Measurements from ENCODE around the gene KLHL25. TPM values are rescaled to one million over a fixed set of nuclear protein-coding genes. Genes with fewer than 3 reads are reported as not detected.

Gene KLHL25, protein sequence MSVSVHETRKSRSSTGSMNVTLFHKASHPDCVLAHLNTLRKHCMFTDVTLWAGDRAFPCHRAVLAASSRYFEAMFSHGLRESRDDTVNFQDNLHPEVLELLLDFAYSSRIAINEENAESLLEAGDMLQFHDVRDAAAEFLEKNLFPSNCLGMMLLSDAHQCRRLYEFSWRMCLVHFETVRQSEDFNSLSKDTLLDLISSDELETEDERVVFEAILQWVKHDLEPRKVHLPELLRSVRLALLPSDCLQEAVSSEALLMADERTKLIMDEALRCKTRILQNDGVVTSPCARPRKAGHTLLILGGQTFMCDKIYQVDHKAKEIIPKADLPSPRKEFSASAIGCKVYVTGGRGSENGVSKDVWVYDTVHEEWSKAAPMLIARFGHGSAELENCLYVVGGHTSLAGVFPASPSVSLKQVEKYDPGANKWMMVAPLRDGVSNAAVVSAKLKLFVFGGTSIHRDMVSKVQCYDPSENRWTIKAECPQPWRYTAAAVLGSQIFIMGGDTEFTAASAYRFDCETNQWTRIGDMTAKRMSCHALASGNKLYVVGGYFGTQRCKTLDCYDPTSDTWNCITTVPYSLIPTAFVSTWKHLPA
- total RNA-seq (2014; rRNA removed; shearing (Covaris generic)) = 2.5 and 7.1 TPM in 2 replicates
- 0.95 and 2.0 TPM in 2 replicates for polyA plus RNA-seq (2016; fragmentation: Nextera tagmentation; extraction: Ambion mirVana)

DNA sequence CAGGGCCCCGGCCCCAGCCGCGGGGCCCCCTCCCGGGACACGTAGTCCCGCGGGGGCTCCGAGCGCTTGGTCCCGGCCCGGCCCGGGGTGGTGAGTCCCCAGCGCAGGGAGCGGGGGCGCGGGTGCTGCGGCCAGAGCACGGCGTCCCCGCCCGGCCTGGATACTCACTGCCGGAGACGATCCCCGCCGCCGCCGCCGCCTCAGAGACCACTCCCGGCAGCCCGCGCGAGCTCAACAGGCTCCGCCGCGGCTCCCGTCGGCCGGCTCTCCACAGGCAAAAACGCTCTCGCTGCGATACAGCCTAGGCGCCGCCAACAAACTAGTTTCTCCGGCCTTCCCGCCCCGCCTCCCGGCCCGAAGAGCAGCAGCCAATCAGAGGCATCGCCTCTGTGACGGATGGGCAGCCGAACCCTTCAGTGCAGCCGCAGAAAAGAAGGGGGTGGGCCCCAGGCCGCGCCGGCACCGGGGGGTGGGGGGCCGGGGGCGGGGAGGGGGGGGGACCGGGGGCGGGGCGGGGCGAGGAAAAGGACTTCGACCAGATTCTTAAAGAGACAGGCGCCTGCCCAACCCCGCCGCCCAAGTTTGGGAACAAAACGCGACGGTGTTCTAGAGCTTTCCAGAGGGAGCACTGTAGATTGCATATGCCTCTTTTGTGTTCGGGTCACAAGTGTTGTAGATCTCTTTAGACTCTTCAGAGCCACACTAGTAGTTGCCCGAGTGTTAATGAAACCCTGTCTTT is at the start of gene KLHL25:
Gene KLHL25 (minus strand): TSS at position 328 of the 739 bp plus-strand sequence. CDS start 25,115 bp downstream, outside the sequence.
- peak; percentile 97 for DNase-seq
- Histone ChIP-seq H2AFZ (peak within 1 kb of the TSS; percentile 98), H3K4me3 (peak within 1 kb of the TSS; percentile 90), H3K9me2 (ENCODE audit: insufficient read depth) (no peaks in the 10 kb centered on the region), H3K27ac (peak within 1 kb of the TSS; percentile 77), H3K36me3 (ENCODE audit: low read depth) (no peaks in the 10 kb centered on the region), H4K20me1 (ENCODE audit: insufficient read depth) (no peaks in the 10 kb centered on the region), H3K4me1 (ENCODE audit: insufficient read depth) (peaks cover 10% of the 10 kb centered on the region), H3F3A (ENCODE audit: insufficient read depth) (no peaks in the 10 kb centered on the region), H3K27me3 (replicated peaks; ENCODE audit: insufficient read depth) (no peaks in the 10 kb centered on the region), H3K9ac (peak within 1 kb of the TSS; percentile 85), H3K79me2 (ENCODE audit: insufficient read depth) (peaks cover 31% of the 10 kb centered on the region), H3K4me2 (ENCODE audit: unreplicated experiment) (peak within 1 kb of the TSS; percentile 94), H3K9me3 (ENCODE audit: low read depth) (no peaks in the 10 kb centered on the region)
- WGBS, 2 experiments (ENCODE audit: low coverage in 1 of 2, low lambda C conversion rate in 2 of 2, missing lambda C conversion rate in 2 of 2) = 1 to 2% methylated on average over 29 to 55 of the region's 71 CpGs
- in situ Hi-C loops (cut with MboI) = no loop called here
- TF ChIP-seq EZH2phosphoT487 (IDR thresholded peaks at IDR 0.05; ENCODE audit: insufficient read depth, low read depth) = no peak
- no peak for TF ChIP-seq EZH2 (IDR thresholded peaks at IDR 0.05; ENCODE audit: insufficient read depth, poor library complexity, severe bottlenecking)

DNA sequence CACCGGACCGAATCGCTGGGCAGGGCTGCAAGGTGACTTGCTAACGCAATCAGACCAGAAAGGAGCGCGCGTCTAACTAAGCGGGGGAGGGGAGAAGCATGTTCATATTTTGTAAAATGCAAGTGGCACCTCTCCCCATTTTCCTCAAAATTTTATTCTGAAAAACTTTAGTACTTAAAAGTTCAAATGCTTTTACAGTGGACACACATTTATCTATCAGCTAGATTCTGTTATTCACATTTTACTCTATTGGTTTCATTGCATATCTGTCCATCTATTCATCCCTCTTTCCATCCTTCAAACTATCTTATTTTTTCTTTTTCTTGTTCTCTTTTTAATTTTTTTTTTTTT is 46.1 kb upstream of the KLHL25 start:
- Histone ChIP-seq H2AFZ (peak overlapping the region; percentile 83), H3K4me1 (ENCODE audit: insufficient read depth) (no peaks in the 10 kb centered on the region), H4K20me1 (ENCODE audit: insufficient read depth) (no peaks in the 10 kb centered on the region), H3K27ac (no peak overlapping the region), H3K4me2 (ENCODE audit: unreplicated experiment) (peak overlapping the region; percentile 94), H3K79me2 (ENCODE audit: insufficient read depth) (no peaks in the 10 kb centered on the region), H3K27me3 (replicated peaks; ENCODE audit: insufficient read depth) (peaks cover 2% of the 10 kb centered on the region; the same call in 1 of the 2 replicates), H3K9me3 (ENCODE audit: low read depth) (no peaks in the 10 kb centered on the region), H3K9me2 (ENCODE audit: insufficient read depth) (no peaks in the 10 kb centered on the region), H3F3A (ENCODE audit: insufficient read depth) (no peaks in the 10 kb centered on the region), H3K4me3 (peak overlapping the region; percentile 71), H3K36me3 (ENCODE audit: low read depth) (no peaks in the 10 kb centered on the region), H3K9ac (peak overlapping the region; percentile 33; the same call in 1 of the 2 replicates)
- DNase-seq = no peak
- in situ Hi-C loops (cut with MboI) = no loop called here
- TF ChIP-seq EZH2 (IDR thresholded peaks at IDR 0.05; ENCODE audit: insufficient read depth, poor library complexity, severe bottlenecking) (no peak), EZH2phosphoT487 (IDR thresholded peaks at IDR 0.05; ENCODE audit: insufficient read depth, low read depth) (no peak)
- WGBS, 2 experiments (ENCODE audit: low coverage in 1 of 2, low lambda C conversion rate in 2 of 2, missing lambda C conversion rate in 2 of 2) = 1 to 5% methylated on average over 8 of the region's 8 CpGs

DNA sequence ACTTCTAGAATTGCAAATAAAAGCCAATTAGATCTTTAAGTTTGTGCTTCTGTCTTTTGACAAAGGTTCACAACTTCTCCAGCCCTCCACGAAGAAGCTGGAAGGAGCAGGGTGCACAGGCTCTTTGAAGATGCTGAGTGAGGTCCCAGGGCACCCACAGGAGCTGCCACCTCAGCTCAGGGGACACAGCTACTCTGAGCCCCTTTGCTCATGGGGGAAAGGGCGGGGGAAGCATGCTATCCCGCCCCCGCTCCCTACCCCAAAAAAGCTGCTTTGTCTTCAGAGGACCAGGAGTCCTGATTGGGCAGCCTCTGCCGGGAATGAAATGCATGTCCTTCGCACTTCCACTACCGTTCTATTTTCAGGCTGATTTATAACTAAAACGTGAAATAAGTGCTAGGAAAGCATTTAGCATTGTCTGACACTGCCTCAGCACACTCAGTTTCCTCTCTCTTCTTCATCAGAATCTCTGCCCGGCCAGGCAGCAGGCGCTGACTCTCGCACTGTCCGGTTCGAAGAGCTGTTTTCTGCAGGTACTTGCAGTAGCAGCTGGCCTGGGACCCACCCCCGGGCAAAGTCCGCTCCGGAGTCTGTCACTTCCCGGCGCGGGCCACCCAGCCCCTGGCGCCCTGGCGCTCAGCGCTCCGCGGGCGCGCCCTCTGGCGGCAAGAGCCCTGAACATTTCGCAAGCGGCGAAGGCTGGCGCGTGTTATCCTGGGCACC is 45.5 kb upstream of the KLHL25 start:
- H3K79me2 ChIP-seq (ENCODE audit: insufficient read depth) = no peaks in the 10 kb centered on the region
- DNase-seq = peak; percentile 81
- no peak overlapping the region for H3K27ac ChIP-seq
- H3K4me1 ChIP-seq (ENCODE audit: insufficient read depth) = no peaks in the 10 kb centered on the region
- H3K9me3 ChIP-seq (ENCODE audit: low read depth) = no peaks in the 10 kb centered on the region
- no peaks in the 10 kb centered on the region for H3K36me3 ChIP-seq (ENCODE audit: low read depth)
- no peak for TF ChIP-seq EZH2 (IDR thresholded peaks at IDR 0.05; ENCODE audit: insufficient read depth, poor library complexity, severe bottlenecking)
- TF ChIP-seq EZH2phosphoT487 (IDR thresholded peaks at IDR 0.05; ENCODE audit: insufficient read depth, low read depth) = no peak
- no peaks in the 10 kb centered on the region for H3F3A ChIP-seq (ENCODE audit: insufficient read depth)
- H3K9ac ChIP-seq = peak overlapping the region; percentile 33; the same call in 1 of the 2 replicates
- in situ Hi-C loops (cut with MboI) = no loop called here
- H3K9me2 ChIP-seq (ENCODE audit: insufficient read depth) = no peaks in the 10 kb centered on the region
- peak overlapping the region; percentile 71 for H3K4me3 ChIP-seq
- H3K4me2 ChIP-seq (ENCODE audit: unreplicated experiment) = peak overlapping the region; percentile 94
- peak overlapping the region; percentile 83 for H2AFZ ChIP-seq
- H3K27me3 ChIP-seq (replicated peaks; ENCODE audit: insufficient read depth) = no peaks in the 10 kb centered on the region; the same call in 1 of the 2 replicates
- WGBS, 2 experiments (ENCODE audit: low coverage in 1 of 2, low lambda C conversion rate in 2 of 2, missing lambda C conversion rate in 2 of 2) = 9 to 10% methylated on average over 32 of the region's 32 CpGs
- H4K20me1 ChIP-seq (ENCODE audit: insufficient read depth) = no peaks in the 10 kb centered on the region
